Vagina (tissue), 2 donors: ENCODE results near the gene RNF144A.

Experiments
- CTCF ChIP-seq, 3 experiments: fragments of 450-650 bp in 2 of 3; fragments of 200-600 bp in 1 of 3; sonication (generic) in 1 of 3; IDR thresholded peaks; one replicate each; pipeline ENCODE4 v1.5.1; 2017 to 2019; ENCODE audit warnings: antibody characterized with exemption in 3 of 3, mild to moderate bottlenecking in 2 of 3, moderate library complexity in 2 of 3
- POLR2AphosphoS5 ChIP-seq, 2 donors: sonication (generic); formaldehyde crosslinking; IDR thresholded peaks; one replicate each; pipeline ENCODE4 v1.9.0; 2017; ENCODE audit warnings: antibody characterized with exemption in 2 of 2, mild to moderate bottlenecking in 2 of 2, low read depth in 1 of 2; ENCODE audit not compliant: insufficient read depth in 1 of 2

- no peak for TF ChIP-seq CTCF (IDR thresholded peaks at IDR 0.05)
- no peak for TF ChIP-seq POLR2AphosphoS5 (IDR thresholded peaks at IDR 0.05; ENCODE audit: insufficient read depth in 1 of 2, low read depth in 1 of 2)
Measured at GRCh38 chr2:7053650-7054265, 136.5 kb downstream of the RNF144A start.
